Gastroesophageal sphincter (tissue), 3 donors: ENCODE data around the gene PLXDC2.

Source experiments
- EP300 ChIP-seq: sonication (generic); formaldehyde crosslinking; IDR thresholded peaks from one replicate; pipeline ENCODE4 v1.6.1; 2017; ENCODE audit warnings: antibody characterized with exemption, mild to moderate bottlenecking
- POLR2A ChIP-seq, 2 donors: fragments of 450-650 bp; IDR thresholded peaks; one replicate each; pipeline ENCODE4 v1.6.1; 2017; ENCODE audit warnings: antibody characterized with exemption in 2 of 2, mild to moderate bottlenecking in 2 of 2, moderate library complexity in 1 of 2
- POLR2AphosphoS5 ChIP-seq: sonication (generic); formaldehyde crosslinking; IDR thresholded peaks from one replicate; pipeline ENCODE4 v1.6.1; 2017; ENCODE audit warnings: antibody characterized with exemption
- TF ChIP-seq, protein P1 (sequence below), 4 experiments: fragments of 200-600 bp in 2 of 4; fragments of 450-650 bp in 2 of 4; sonication (generic) in 1 of 4; IDR thresholded peaks; one replicate each; pipeline ENCODE4 v1.5.1; 2017 to 2019; ENCODE audit warnings: antibody characterized with exemption in 4 of 4, mild to moderate bottlenecking in 2 of 4, moderate library complexity in 2 of 4

DNA sequence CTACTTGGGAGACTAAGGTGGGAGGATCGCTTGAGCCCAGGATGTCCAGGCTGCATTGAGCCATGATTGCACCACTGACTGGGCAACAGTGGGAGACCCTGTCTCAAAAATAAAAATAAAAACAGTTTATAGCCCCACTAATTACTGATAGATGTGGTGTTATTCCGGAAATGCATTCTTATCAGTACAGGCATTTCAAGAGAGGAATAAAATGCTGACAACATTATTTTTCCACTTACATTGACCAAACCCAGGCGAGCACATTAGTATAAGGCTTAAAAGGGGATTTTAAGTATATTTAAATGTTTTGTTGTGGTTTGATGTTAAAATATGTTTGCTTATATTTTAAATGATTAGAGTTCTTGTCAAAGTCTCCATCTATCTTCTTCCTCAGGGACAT is 359.5 kb downstream of the PLXDC2 start:
- TF ChIP-seq, protein P1, sequence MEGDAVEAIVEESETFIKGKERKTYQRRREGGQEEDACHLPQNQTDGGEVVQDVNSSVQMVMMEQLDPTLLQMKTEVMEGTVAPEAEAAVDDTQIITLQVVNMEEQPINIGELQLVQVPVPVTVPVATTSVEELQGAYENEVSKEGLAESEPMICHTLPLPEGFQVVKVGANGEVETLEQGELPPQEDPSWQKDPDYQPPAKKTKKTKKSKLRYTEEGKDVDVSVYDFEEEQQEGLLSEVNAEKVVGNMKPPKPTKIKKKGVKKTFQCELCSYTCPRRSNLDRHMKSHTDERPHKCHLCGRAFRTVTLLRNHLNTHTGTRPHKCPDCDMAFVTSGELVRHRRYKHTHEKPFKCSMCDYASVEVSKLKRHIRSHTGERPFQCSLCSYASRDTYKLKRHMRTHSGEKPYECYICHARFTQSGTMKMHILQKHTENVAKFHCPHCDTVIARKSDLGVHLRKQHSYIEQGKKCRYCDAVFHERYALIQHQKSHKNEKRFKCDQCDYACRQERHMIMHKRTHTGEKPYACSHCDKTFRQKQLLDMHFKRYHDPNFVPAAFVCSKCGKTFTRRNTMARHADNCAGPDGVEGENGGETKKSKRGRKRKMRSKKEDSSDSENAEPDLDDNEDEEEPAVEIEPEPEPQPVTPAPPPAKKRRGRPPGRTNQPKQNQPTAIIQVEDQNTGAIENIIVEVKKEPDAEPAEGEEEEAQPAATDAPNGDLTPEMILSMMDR (IDR thresholded peaks at IDR 0.05), result no peak
- TF ChIP-seq POLR2A (IDR thresholded peaks at IDR 0.05) (no peak), POLR2AphosphoS5 (no peak), EP300 (no peak)
